Measurements from ENCODE around the gene MLIP.
"Not testable (repeated sequence)": the region's sequence is repeated elsewhere in the genome, so short reads cannot be mapped to it uniquely, and the experiment has no call there.

The MLIP gene

DNA sequence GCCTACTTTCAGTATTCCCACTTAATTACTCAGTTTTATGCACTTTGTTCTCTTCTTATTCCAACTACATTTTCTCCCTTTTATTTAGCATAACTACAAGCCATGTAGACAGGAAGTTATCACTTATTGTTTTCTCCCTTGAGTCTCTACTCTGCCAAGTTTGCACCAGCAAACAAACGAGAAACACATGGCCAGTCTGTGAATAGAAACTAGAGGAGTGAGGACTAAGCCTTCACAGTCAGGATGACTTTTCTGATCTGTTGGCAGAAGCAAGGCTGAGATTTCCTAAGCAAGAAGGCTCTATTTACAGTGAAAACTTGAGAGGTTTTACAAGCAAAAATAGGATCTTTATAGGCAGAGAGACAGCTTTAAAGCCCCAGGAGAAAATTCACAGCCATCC is 127.2 kb downstream of the MLIP start:
- DNase-seq, result no peak

DNA sequence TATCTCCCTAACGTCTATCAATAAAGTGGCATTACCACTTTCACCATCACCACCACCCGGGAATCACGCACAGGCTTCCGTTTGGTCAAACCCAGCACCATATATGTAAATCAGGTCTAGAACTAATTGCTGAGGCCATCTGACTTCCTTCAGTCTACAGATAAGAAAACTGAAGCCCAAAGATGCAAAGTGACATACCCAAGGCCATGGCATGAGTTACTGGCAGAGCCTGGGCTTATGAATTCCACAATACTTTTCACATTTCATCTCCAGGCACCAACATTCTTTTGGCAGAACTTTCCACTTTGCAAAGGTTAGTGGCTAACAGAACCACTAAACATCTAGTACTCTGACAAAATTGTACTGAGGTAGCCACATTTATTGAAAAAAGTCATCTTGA is 132.5 kb downstream of the MLIP start:
- DNase-seq, result no peak

DNA sequence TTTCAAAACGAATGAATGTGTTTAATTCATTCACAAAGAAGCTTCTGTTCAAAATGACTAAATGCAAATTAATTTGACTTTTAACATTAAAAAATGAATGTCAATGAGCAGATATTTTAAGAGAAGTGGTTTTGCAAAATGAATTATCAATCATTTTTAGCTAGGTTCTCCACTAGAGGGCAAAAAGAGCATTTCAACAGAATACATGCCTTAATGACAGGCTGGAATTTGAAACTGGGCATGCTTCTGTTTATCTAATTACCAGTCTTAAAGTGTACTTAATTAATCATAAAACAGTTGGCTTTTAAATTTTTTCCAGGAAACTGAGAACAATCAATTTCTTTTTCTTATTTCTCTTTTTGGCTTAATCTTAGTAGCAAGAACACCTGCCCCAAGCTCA is 133.2 kb downstream of the MLIP start:
- no peak for DNase-seq

DNA sequence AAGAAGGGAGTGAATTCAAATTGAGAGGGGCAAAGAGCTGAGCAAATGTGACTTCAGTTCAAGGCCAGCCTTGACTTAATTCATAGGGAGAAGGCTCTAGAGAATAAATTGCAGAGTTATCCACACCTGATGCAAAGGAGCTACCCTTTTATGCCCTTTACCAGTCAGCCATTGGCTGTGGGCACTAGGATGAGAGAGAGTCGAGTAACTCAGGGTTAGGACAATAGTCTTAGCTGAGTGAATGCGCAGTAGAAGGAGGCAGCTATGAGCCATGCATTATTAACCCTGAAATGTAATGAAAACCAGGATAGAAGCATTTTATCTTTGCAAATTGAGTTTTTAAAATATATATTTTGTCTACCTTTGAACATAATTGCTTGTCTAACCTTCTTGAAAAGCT is 134.0 kb downstream of the MLIP start:
- DNase-seq, result no peak

DNA sequence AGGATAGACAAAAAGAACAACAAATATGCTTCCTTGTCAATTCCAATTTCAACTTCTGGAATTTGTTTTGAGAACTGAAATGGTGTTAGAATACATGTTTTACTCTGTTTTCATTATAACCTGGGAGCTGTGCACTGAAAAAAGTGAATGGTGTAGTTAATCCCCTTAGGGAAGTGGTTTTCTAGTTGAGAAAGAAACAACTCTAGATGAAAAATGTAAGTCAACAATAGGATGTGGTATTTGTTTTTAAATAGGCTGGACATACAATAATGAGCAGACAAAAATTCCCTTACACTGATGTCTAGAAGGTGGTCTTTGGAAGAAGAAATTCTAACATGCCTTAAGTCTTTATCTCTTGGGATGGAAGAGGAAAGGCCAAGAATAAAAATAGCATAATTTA is 137.1 kb downstream of the MLIP start:
- DNase-seq, result no peak

DNA sequence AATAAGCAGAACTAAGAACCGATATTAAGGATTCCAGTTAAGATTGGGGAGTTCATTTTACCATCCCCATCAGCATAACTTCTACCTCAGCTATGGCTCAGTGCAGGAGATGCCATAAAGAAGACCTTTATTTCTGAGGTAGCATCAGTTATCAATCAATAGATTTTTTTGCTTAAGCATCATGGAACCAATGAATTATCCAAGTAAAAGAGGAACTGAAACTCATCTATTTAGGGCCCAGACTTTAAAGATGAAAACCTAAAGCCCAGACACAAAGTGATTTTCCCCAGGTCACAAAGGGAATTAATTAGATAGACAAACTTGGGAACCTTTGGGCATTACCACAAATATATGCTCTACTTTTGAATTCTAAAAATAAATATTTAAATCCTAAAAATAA is 137.8 kb downstream of the MLIP start:
- DNase-seq, result no peak

DNA sequence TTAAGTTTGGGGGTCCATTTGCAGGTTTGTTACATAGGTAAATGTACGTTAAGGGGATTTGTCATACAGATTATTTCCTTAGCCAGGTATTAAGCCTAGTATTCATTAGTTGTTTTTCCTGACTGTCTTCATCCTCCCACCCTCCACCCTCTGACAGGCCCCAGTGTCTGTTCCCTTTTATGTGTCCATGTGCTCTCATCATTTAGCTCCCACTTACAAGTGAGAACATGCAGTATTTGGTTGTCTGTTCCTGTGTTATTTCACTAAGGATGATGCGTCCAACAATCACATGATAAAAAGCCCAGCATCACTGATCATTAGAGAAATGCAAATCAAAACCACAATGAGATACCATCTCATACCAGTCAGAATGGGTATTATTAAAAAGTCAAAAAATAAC is 138.6 kb downstream of the MLIP start:
- not testable (repeated sequence) for DNase-seq

DNA sequence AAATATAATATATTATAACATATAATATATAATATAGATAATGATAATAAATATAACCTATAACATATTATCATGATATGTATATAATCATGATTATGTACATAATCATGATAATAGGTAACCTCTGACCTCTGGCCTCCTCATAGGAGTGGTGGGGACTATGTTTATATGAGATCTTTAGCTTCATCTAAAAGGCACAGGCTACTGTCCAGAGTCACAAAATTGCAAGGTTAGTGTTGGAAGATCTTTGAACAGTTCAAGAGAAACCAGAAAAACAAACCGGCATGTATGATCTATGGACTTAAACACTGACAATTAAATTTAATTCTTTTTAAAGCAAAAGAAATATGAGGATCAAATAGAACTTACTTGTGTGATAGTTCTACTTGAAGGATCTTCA is 141.3 kb downstream of the MLIP start:
- DNase-seq, result no peak

DNA sequence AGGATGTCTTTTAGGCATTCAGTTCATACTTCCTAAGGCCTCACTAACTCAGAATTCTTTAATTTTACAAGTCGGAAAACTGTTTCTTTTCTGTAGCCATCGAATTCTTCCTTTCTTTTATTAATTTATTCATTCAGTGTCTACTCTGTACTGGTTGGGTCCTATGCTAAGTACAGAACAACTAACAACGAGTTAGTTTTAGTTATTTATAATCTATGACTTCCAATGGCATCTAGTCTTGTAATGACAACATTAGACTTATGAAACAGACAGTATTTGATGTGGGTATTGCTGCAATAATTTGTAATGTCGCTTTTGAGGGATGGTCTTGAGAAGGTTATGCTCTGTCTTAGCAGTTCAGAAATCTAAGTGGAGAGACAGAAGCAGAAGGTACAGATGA is 141.7 kb downstream of the MLIP start:
- no peak for DNase-seq

DNA sequence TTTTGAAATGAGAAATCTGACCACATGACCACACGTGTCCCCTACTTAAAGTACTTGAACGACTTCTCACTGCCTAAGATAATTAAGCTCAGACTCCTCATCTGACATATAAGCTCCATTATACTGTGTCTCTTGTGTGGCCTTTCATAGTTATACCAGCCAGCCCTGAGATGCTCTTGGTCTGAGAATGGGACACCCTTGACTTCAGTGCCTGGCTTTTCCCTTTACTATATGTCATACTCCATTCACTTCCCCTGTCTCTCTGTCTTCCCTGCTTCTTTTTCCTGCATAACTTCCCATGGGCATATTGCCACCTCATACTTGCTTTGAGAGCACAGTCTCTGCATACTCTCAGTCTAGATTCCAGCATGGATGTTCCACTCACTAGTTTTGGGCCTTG is 143.6 kb downstream of the MLIP start:
- DNase-seq, result no peak

DNA sequence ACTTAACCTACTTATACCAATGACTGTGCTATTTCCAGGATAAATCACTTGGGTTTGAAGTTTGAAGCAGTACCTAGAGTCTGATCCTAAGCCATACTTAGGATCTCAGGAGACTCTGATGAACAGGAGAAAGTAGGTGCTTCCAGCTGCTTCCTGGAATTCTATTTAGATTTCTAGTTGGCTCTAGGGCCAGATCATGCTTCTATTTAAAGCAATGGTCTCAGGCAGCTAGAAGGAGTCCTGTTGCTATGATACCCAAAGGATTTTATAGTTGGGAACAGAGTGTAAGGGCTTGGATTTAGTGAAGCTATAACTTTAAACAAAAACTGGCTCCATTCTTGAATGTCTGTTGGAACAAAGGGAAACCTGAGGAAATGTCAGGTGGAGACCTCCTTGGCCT is 144.6 kb downstream of the MLIP start:
- no peak for DNase-seq

DNA sequence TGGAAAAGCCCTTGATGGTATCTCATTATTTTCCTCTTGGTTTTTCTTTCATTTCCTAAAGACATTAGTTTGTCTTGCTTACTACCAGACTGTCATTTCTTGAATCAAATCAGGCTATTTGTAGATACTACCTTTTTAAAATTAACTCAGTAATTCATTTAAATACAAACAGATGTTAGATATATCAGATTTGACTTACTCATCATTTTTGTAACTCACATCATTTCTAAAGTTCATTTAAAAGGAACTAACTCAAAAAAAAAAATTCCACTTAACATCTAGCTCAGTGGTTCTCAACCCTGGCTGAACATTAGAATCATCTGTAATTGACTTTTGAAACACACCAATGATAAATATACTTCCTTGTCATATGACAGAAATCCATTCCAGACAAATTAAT is 148.8 kb downstream of the MLIP start:
- DNase-seq, result no peak

DNA sequence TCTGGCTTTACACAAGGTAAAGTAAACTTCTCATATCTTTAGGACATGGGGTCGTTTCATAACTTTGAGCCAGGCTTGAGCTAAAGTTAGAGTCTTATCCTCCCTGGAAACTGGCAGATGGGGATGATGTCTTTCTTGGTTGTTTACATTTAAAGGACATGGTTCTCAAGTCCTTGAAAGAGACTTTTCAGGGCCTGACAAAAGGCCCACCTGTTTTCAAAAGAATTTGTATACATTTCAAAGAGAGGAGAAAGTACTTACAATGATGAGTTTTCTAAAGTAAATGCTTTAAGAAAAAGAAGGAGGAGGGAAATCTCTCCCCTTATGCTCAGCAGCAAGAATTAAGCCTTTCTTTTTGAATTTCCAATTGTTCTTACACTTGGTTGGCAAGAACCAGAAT is 151.3 kb downstream of the MLIP start:
- no peak for DNase-seq

DNA sequence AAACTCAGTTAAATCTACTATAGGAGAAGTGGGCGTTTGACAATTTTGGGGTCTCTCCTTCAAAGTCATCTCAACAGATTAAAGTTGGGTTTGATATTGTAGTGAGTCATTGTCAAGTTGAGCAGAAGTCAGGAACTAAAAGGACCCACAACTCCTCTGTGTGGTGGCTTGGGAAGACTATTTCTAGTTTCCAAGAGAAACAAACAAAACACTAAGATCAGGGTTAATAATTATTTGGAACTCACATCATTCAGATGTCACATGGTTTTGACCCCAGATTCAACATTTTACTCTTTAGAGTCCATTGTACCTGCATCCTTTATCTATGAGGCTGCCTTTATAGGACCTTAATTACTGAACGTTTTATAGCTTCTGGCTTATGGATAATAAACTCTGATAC is 151.7 kb downstream of the MLIP start:
- no peak for DNase-seq

DNA sequence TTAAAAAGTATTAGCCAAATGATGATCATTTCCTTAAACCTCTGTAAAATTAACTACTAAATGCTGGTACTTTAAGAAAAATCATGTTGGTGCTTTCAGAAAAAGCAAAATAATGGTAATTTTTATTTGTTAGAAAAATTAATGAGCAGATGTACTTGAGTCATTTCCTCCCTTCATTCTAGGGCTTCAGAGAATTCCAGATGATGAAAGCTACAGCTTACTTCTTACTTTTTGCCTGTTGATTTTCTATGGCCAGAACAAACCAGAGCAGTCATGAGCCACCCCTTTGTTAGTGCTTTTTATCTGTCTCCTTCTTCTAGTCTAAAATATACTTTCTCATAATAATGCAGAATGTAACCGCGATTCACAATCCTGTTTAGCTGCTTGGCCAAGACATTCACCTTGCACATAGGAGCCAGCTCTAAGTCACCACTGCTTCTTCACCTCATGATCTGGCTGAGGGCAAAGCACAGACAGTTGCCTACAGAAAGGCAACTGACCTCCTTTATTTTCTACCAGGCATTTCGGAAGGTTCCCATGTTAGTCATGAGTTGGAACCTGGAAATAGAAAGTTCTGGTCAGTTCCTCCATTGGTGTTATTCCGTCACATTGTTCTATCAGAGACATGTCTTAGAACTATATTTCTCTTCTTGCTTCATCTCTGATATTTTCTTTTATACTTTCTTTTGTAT is 153.5 kb downstream of the MLIP start:
- DNase-seq, result no peak

DNA sequence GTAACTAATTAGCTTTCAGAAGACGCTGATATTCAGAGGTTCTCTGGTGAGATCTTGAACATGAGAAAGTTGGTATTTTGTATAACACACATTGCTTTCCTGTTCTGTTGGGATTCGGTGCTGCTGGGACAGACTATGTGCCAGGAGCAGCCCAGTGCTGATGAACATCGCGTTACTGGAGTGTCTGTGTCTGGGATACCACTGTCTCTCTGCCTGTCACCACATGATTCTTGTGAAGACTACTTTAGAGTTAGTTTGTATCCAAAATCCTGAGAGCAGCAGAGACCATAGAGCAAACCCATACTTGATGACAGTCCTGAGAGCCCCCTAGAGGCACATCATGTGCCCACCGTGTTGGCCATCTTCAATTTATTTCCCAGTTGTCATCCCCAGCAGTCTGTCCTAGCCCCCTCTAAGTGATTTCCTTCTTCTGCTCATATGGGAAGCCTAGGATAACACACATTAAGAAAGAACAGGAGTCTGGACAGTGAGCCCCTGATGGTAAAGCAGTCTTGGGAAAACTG is 155.2 kb downstream of the MLIP start:
- DNase-seq, result no peak

DNA sequence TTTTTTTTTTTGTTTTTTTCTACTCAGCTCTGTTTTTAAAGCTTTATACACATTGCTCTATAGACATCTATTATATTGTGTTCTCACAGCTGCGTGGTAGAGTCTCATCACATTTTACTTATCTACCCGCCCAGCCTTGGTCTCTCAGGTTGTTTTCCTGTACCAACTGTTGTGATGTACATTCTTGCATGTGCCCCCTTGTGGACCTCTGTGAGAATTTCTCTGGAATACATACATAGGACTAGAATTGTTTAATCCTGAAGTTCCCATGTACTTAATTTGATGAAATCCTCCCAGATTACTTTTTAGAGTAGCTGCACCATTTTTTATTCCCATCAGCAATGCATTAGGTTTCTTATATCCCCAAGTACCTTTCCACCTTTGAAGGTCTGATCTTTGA is 156.6 kb downstream of the MLIP start:
- DNase-seq, result peak; percentile 34

DNA sequence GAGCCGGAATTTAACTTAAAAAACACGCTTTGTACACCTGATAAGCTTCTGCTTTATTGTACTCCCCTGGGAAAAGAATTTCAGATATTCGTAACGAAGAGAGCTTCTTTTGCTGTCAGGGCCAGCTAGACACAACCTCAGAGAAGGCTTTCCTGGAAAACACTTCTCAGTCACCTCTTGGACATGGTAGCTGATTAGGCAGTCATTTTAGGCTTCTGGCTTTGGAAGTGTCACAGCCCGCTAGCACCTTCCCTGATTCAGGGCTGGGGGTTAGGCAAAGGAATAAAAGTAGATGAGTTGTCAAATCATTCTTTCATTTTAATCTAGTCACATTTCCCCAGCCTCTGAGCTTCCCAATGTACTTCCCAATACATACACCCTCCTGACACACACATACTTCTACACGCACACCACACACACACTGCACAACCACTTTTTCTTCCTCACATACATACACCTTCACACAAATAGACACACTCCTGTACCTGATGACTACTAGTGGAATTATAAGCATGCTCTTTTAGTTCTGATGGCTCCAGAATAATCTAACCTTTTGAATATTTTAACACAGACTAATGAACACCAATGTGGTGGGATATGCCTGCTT is 162.1 kb downstream of the MLIP start:
- no peak for DNase-seq

DNA sequence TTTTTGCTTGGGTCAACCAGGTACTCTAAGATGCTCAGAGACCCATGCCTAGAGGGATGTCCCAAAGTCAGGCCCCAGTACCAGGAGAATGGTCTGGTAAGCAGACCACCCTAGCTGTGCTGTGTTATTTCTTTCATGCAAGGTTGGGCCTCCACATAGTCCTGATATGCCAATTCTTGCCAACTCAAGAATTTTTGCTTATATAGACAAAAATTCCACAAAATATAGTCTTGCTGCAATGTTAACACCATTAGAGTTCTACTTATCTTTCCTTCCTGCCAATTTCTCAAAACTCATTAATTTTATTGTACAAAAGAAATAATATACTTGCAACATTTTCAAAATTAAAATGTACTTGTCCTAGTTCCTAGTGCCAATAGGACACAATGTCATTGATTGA is 163.1 kb downstream of the MLIP start:
- DNase-seq, result no peak

DNA sequence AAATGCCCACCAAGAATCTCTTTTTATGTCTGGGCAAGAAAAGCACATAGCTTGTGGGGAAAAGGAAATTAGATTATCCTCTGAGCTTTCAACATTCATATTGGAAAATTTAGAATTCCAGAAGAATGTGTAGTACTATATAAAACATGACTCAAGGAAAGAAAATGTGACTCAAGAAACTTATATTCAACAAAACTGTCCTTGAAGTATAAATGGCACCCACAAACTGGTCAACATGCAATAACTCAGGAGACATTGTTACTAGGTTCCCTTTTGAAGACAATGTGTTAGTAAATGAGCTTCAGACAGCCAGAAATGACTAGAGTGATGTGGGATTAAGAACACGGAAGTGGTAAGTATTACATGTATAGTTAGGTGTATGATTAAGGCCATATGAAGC is 170.9 kb downstream of the MLIP start:
- no peak for DNase-seq

DNA sequence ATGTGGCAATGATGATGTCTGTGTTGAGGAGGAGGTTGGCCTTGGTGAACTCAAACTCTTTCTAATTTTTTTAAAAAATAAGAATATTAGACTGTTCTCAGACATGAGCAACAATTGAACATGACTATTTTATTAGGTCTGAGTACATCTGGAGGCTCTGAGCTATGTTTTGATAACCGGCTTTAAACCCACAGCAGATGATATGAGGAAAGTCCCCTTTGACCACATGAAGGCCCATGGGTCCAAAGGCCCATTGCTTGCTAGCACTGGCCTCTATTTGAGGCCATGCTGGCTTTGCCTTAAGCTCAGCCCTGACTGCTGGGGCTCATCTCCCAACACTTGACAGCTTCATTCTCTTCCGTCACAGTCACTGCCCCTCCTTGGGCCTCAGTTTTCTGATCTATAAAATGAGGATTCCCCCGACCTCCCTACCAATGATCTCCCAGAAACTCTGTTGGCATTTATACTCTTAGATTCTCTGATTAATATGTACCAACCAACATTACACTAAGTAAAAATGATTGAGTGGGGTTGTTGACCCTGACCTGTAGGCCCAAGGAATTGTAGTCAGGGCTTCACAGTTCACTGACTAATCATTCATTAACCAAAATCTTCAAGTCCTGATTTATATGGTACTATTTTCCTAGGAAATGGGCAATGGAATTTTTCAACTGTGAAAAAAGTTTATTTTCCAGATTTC is 173.1 kb downstream of the MLIP start:
- DNase-seq, result no peak

DNA sequence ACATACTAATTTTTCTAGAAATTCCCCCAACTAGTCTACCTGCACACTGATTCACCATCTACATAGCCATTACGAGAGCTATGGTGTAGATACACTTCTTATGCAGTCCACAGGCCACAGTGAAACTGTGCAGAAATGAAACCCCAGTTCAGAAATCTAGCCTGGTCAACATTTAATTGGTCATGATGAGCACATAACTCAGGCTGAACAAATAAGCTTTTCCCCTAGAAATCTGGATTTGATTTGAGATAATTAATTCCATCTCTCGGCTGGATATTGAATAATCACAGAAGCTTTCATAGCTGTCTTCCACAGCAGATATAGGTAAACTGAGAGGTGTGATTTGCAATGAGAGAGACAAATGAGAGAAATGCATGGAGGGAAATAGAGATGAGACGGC is 174.4 kb downstream of the MLIP start:
- no peak for DNase-seq

DNA sequence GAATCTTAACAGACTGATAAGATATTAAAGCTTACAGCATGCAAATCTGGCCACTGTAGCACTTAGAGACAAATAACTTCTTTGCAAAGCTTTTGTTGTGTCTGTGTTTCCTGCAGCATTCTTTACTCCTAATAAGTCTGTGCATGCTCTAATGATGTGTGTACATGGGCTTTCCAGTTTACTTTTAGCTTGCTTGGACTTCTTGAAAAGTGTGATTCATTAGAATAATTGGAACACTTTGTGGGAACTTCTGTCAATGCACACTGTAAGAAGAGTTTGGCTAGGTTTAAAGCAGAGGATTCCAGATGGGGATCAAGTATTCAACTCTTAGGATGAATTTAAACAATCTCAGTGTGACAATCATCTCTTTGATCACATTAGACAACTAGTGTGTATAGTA is 174.9 kb downstream of the MLIP start:
- no peak for DNase-seq

DNA sequence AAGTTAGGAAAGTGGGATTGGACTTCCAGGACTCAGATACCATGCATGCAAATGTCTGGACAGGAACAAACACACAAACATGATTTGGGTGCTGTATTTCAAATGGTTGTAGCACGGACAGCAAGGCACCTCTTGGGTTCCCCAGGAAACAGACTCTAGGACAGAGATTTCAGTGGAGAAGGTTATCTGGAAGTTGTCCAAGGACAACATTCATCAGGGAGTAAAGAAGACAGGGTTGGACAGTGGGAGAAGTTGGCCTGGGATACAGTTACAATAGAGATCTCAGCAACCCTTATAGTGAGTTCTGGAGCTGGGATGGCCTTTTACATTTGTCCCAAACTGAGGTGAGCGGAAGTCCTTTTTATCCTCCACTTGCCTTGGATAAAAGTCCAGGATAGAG is 177.2 kb downstream of the MLIP start:
- DNase-seq, result no peak

All from NCI-H2171 treated with DMSO at 0.1 percent for 48 hours (cell line).